ENCODE data around the gene CRYBB1. TPM values are rescaled to one million over a fixed set of nuclear protein-coding genes. Genes with fewer than 3 reads are reported as not detected.

Gene CRYBB1
- polyA plus RNA-seq, 3 donors: 0.33 to 1.6 (median 0.78) TPM

DNA sequence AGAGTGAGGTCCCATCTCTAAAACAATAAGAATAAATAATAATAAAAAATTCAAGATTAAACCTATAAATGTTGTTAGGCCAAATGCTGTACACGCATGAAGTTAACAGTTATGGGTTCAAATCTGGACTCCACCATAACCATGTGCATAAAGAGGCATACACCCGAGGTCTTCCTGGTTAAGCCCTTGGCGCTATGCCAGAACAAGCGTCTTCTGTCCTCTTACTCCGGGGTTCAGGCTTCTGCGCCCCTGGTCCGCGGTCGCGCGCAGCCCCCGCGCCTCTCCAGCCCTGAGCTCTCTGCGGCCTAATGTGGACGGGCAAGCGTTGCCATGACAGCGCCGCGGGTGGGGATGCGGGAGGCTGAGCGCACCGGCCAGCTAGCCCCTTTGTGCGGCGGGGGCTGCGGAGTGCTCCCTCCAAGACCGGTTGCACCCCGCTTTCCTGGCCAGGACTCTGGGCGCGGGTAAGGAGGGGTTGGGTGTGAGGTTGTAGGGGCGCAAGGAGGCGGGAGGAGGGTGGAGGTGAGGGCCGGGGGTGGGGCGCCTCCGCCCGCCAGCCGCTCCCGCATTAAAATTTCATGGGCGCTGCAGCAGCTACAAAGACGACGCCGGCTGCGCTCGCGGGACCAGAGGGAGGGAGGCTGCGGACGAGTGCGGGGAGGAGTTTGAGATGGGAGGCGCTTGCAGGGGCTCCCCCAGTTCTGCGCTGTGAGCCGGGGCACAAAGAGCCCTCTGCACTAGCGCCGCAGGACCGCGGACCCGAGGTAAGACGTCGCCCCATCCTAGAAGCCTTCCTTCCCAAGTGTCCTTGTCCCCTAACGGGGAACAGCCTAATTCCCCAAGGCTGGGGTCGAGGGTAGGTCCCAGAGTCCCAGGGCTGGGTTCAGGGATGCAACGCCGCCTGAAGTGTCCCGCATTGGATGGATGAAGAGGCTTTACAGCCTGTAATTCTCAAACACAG lies 39.3 kb upstream of the CRYBB1 start, which contains the start of gene MIAT:
Gene MIAT (plus strand): TSS at position 698 of the 961 bp plus-strand sequence.
- TF ChIP-seq CTCF (IDR thresholded peaks at IDR 0.05): no peak
- H4K20me1 ChIP-seq (ENCODE audit: insufficient read depth, low read length): no peaks in the 10 kb centered on the region
- peaks cover 30 to 35% of the 10 kb centered on the region in 2 donors for H3K4me1 ChIP-seq (ENCODE audit: control insufficient read depth in 1 of 2, insufficient read depth in 2 of 2, low read length in 2 of 2)
- peak in 1 of 3 donors; percentile 27 for DNase-seq
- Mint-ChIP-seq H3K36me3 (peaks cover 0 to 2% of the 10 kb centered on the region in 2 donors), H3K4me3 (peak within 1 kb of the TSS; percentile 83 to 93), H3K9me3 (peaks cover 0 to 7% (median 0%) of the 10 kb centered on the region in 7 donors), H3K27ac (peak within 1 kb of the TSS in 1 of 7 donors; percentile 68), H3K4me1 (peaks cover 41% of the 10 kb centered on the region), H3K27me3 (ENCODE audit: low read depth in 3 of 3) (peaks cover 35 to 43% (median 41%) of the 10 kb centered on the region in 3 donors)
- H3K4me3 ChIP-seq (replicated peaks in 1 of 3; ENCODE audit: low read depth in 2 of 3, low read length in 3 of 3): peak within 1 kb of the TSS in 2 of 3 experiments; percentile 22 to 68
- intact Hi-C loops (cut with micrococcal nuclease): loop anchor here in 1 of 2 donors (10.0 kb wide), 1 partner anchor 262 kb away; no protein-coding TSS in a partner anchor
- no peak within 1 kb of the TSS for H3K9ac ChIP-seq (ENCODE audit: insufficient read depth, low read length, poor library complexity, severe bottlenecking)
- WGBS (ENCODE audit: insufficient coverage): under 1% methylated on average over 54 of the region's 62 CpGs
- H3K36me3 ChIP-seq (replicated peaks in 1 of 2; ENCODE audit: control insufficient read depth in 1 of 2, insufficient read depth in 2 of 2, low read length in 2 of 2): no peaks in the 10 kb centered on the region
- peaks cover 0 to 3% of the 10 kb centered on the region in 2 donors for H3K9me3 ChIP-seq (replicated peaks in 1 of 2; ENCODE audit: control insufficient read depth in 1 of 2, insufficient read depth in 1 of 2, low read length in 2 of 2)
- no peak within 1 kb of the TSS for H3K27ac ChIP-seq (ENCODE audit: low read depth in 1 of 2, low read length in 2 of 2)
- peak within 1 kb of the TSS; percentile 78 for H2AFZ ChIP-seq (ENCODE audit: insufficient read depth, low read depth, low read length, poor library complexity, severe bottlenecking)
- H3K27me3 ChIP-seq (ENCODE audit: control insufficient read depth in 2 of 2, insufficient read depth in 2 of 2, low read length in 2 of 2): peaks cover 18 to 28% of the 10 kb centered on the region in 2 donors
- no peaks in the 10 kb centered on the region for H3K79me2 ChIP-seq (ENCODE audit: insufficient read depth, low read length)
- peak within 1 kb of the TSS; percentile 80 for H3K4me2 ChIP-seq (replicated peaks; ENCODE audit: extremely low read depth, low read length, poor library complexity, severe bottlenecking)

GRCh38 chr22:26651815-26652214 lies 34.0 kb upstream of the CRYBB1 start:
- no peak overlapping the region for H3K4me3 ChIP-seq (replicated peaks in 1 of 3; ENCODE audit: low read depth in 2 of 3, low read length in 3 of 3)
- no peak for DNase-seq
- intact Hi-C loops (cut with micrococcal nuclease): loop anchor here in 1 of 2 donors (10.0 kb wide), 1 partner anchor 257 kb away; no protein-coding TSS in a partner anchor
- H3K27me3 ChIP-seq (ENCODE audit: control insufficient read depth in 2 of 2, insufficient read depth in 2 of 2, low read length in 2 of 2): peaks cover 3 to 9% of the 10 kb centered on the region in 2 donors
- no peaks in the 10 kb centered on the region for H3K36me3 ChIP-seq (replicated peaks in 1 of 2; ENCODE audit: control insufficient read depth in 1 of 2, insufficient read depth in 2 of 2, low read length in 2 of 2)
- peaks cover 52% of the 10 kb centered on the region for H3K4me1 Mint-ChIP-seq
- TF ChIP-seq CTCF (IDR thresholded peaks at IDR 0.05): no peak
- H3K27me3 Mint-ChIP-seq (ENCODE audit: low read depth in 3 of 3): peaks cover 13 to 17% (median 14%) of the 10 kb centered on the region in 3 donors
- H3K36me3 Mint-ChIP-seq: no peaks in the 10 kb centered on the region
- peaks cover 39 to 43% of the 10 kb centered on the region in 2 donors for H3K4me1 ChIP-seq (ENCODE audit: control insufficient read depth in 1 of 2, insufficient read depth in 2 of 2, low read length in 2 of 2)
- peak overlapping the region in 6 of 7 donors; percentile 15 to 72 (median 45) for H3K27ac Mint-ChIP-seq
- H3K4me2 ChIP-seq (replicated peaks; ENCODE audit: extremely low read depth, low read length, poor library complexity, severe bottlenecking): no peak overlapping the region
- H3K9me3 Mint-ChIP-seq: peaks cover 0 to 3% (median 0%) of the 10 kb centered on the region in 7 donors
- no peaks in the 10 kb centered on the region for H3K9me3 ChIP-seq (replicated peaks in 1 of 2; ENCODE audit: control insufficient read depth in 1 of 2, insufficient read depth in 1 of 2, low read length in 2 of 2)
- no peak overlapping the region for H2AFZ ChIP-seq (ENCODE audit: insufficient read depth, low read depth, low read length, poor library complexity, severe bottlenecking)
- no peaks in the 10 kb centered on the region for H3K79me2 ChIP-seq (ENCODE audit: insufficient read depth, low read length)
- H3K4me3 Mint-ChIP-seq: no peak overlapping the region
- 55% methylated on average over 5 of the region's 10 CpGs for WGBS (ENCODE audit: insufficient coverage)
- H3K27ac ChIP-seq (ENCODE audit: low read depth in 1 of 2, low read length in 2 of 2): peak overlapping the region in 1 of 2 donors; percentile 23
- H4K20me1 ChIP-seq (ENCODE audit: insufficient read depth, low read length): no peaks in the 10 kb centered on the region
- no peak overlapping the region for H3K9ac ChIP-seq (ENCODE audit: insufficient read depth, low read length, poor library complexity, severe bottlenecking)

Data from CD14-positive monocyte (primary cell).